ENCODE measurements around the gene NRN1. TPM values are rescaled to one million over a fixed set of nuclear protein-coding genes. Genes with fewer than 3 reads are reported as not detected.

The NRN1 gene
- total and polyA plus RNA-seq, 10 of the 15 experiments (the other 5 are each of a cell fraction or from before 2014, with no cell fraction given), result 0.13 to 22.6 (median 0.23) TPM; not detected in 1

DNA sequence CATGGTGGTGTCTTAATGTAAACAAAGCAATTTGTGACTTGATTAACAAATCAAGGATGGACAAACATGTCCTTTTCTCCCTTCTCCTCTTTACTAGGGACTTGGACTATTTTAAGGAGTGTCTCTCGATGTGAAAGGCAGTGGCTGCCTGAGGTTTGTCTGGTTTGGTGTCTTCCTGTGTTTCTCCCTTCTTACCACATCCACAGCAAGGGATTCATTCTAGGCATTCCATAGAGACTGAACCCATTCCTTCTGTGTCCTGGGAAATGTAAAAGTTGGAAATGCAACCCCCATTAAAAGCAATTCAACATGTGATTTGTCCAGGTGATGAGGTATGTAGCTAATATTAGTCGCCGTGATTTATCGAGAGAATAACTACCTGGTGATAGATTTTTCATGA, 15.9 kb downstream of the NRN1 start (continued):
- TF ChIP-seq ZBTB40 (IDR thresholded peaks at IDR 0.05; ENCODE audit: borderline replicate concordance) (no peak), SPI1 (IDR thresholded peaks at IDR 0.05; ENCODE audit: borderline replicate concordance, insufficient read depth, low read depth, low read length) (no peak), CREB1 (IDR thresholded peaks at IDR 0.05; ENCODE audit: low read depth) (no peak), NFYA (IDR thresholded peaks at IDR 0.05; ENCODE audit: borderline replicate concordance, low read depth, low read length) (no peak), KAT2A (conservative IDR thresholded peaks at IDR 0.05; ENCODE audit: control insufficient read depth, low read depth, low read length) (no peak), CHD2 (IDR thresholded peaks at IDR 0.05; ENCODE audit: borderline replicate concordance, low read depth, low read length) (no peak), LARP7 (IDR thresholded peaks at IDR 0.05) (no peak), CBX5 (IDR thresholded peaks at IDR 0.05; ENCODE audit: low read depth) (no peak), RELB (IDR thresholded peaks at IDR 0.05; ENCODE audit: low read depth) (no peak), SMAD1 (IDR thresholded peaks at IDR 0.05; ENCODE audit: low read depth, partially characterized antibody) (no peak), TCF7 (IDR thresholded peaks at IDR 0.05; ENCODE audit: borderline replicate concordance) (no peak), IKZF1 (conservative IDR thresholded peaks at IDR 0.05) (no peak), MYB (IDR thresholded peaks at IDR 0.05; ENCODE audit: borderline replicate concordance, low read depth, low read length) (no peak), USF1 (IDR thresholded peaks at IDR 0.05; ENCODE audit: borderline replicate concordance, extremely low read length, insufficient read depth, low read depth, low read length) (no peak), JUND (IDR thresholded peaks at IDR 0.05; ENCODE audit: low read depth, low read length) (no peak), E4F1 (IDR thresholded peaks at IDR 0.05; ENCODE audit: borderline replicate concordance, partially characterized antibody) (no peak)
